KBM-7 (cell line): ENCODE data around the gene PDLIM3.
"Not testable (repeated sequence)": the region's sequence is repeated elsewhere in the genome, so short reads cannot be mapped to it uniquely, and the experiment has no call there.

Experiments used
- DNase-seq: peaks from one replicate; pipeline ENCODE4 v3.0.0-alpha.2; 2015
- in situ Hi-C: fragments of 300-500 bp; cut with MboI; formaldehyde crosslinking; loops from 2 replicates; pipeline ENCODE4 v1.14.3; 2020; ENCODE audit warnings: low sequenced_read_pairs, low pct_unique_long_range_greater_than_20kb, mixed read lengths

PDLIM3 gene

GRCh38 chr4:185559251-185559914 is 24.1 kb upstream of the PDLIM3 start:
- in situ Hi-C loops, DNase-seq: not testable (repeated sequence)

GRCh38 chr4:185554365-185555126 is 19.2 kb upstream of the PDLIM3 start:
- no peak for DNase-seq
- in situ Hi-C loops = no loop called here

GRCh38 chr4:185552254-185552653 is 16.9 kb upstream of the PDLIM3 start:
- DNase-seq = no peak
- in situ Hi-C loops = no loop called here

GRCh38 chr4:185550933-185551332 is 15.6 kb upstream of the PDLIM3 start:
- DNase-seq = no peak
- in situ Hi-C loops = no loop called here

GRCh38 chr4:185549095-185549639 is 13.9 kb upstream of the PDLIM3 start:
- in situ Hi-C loops = no loop called here
- no peak for DNase-seq

GRCh38 chr4:185548587-185548986 is 13.3 kb upstream of the PDLIM3 start:
- in situ Hi-C loops = no loop called here
- DNase-seq = no peak

GRCh38 chr4:185546335-185546734 is 11.0 kb upstream of the PDLIM3 start:
- in situ Hi-C loops = no loop called here
- no peak for DNase-seq

- in situ Hi-C loops = no loop called here
- no peak for DNase-seq
Measured at GRCh38 chr4:185542626-185543315, 7.5 kb upstream of the PDLIM3 start.

GRCh38 chr4:185541251-185541727 is 6.0 kb upstream of the PDLIM3 start:
- no peak for DNase-seq
- in situ Hi-C loops = no loop called here

GRCh38 chr4:185540487-185541120 is 5.3 kb upstream of the PDLIM3 start:
- in situ Hi-C loops = no loop called here

GRCh38 chr4:185540040-185540439 is 4.7 kb upstream of the PDLIM3 start:
- in situ Hi-C loops = no loop called here
- no peak for DNase-seq

More at GRCh38 chr4:185540487-185541120, 5.3 kb upstream of the PDLIM3 start:
- DNase-seq = no peak

GRCh38 chr4:185538806-185539205 is 3.5 kb upstream of the PDLIM3 start:
- in situ Hi-C loops = no loop called here
- no peak for DNase-seq

GRCh38 chr4:185536411-185536709 is 1.1 kb upstream of the PDLIM3 start:
- DNase-seq = no peak

GRCh38 chr4:185535612-185536410 is 504 bp upstream of the PDLIM3 start:
- in situ Hi-C loops = no loop called here
- no peak for DNase-seq

More at GRCh38 chr4:185536411-185536709, 1.1 kb upstream of the PDLIM3 start:
- in situ Hi-C loops = no loop called here

GRCh38 chr4:185534511-185534865 is 819 bp downstream of the PDLIM3 start:
- in situ Hi-C loops = no loop called here
- no peak for DNase-seq

GRCh38 chr4:185532795-185533324 is 2.4 kb downstream of the PDLIM3 start:
- no peak for DNase-seq
- in situ Hi-C loops = no loop called here

- DNase-seq = no peak
- in situ Hi-C loops = no loop called here
Measured at GRCh38 chr4:185532293-185532692, 3.0 kb downstream of the PDLIM3 start.

GRCh38 chr4:185531654-185532053 is 3.7 kb downstream of the PDLIM3 start:
- in situ Hi-C loops = not testable (repeated sequence)

More at GRCh38 chr4:185531654-185532053, 3.7 kb downstream of the PDLIM3 start:
- not testable (repeated sequence) for DNase-seq
